HepG2 (cell line): ENCODE measurements around the gene HAUS5. TPM values are rescaled to one million over a fixed set of nuclear protein-coding genes. Genes with fewer than 3 reads are reported as not detected.

Experiments used
- ATAC-seq: fragments of 200-7000 bp; cut with Tn5 transposase; 3 replicates; pipeline ENCODE4 v1.9.1; 2020; ENCODE audit warnings: mild to moderate bottlenecking, moderate library complexity
- BruUV-seq: library from RNA; stranded (reverse); fragments of 400-500 nt; replicated peaks from 2 replicates; lab custom pipeline; 2021; lab: Mats Ljungman, UMichigan
- CTCF ChIA-PET: fragments of 300-600 bp; formaldehyde crosslinking; extraction: SDS; loops from one replicate; lab custom pipeline; 2021; ENCODE audit warnings: low total read pairs, inconsistent platforms, low intra/inter-chr PET ratio; lab: Yijun Ruan, JAX
- POLR2A ChIA-PET: fragments of 350-600 bp; sonication (Branson Sonifier 250); formaldehyde crosslinking; loops from one replicate; lab custom pipeline; 2020; ENCODE audit warnings: antibody characterized with exemption, inconsistent platforms; lab: Yijun Ruan, JAX
- DNase-seq: peaks from one replicate; pipeline ENCODE4 v3.0.0-alpha.2; 2015; ENCODE audit warnings: low spot score
- FAIRE-seq: peaks from 3 replicates; lab custom pipeline; 2011; peaks lifted over from hg19 to GRCh38; lab: Jason Lieb, UNC
- H2AFZ ChIP-seq: one replicate; pipeline ENCODE4 v1.6.1; 2011; ENCODE audit warnings: low read length, inconsistent platforms
- H3K27ac ChIP-seq: fragments of 300-600 bp; 3 replicates; pipeline ENCODE4 v1.8.0; 2011; ENCODE audit warnings: mixed run types, mild to moderate bottlenecking, mixed read lengths, low read length, inconsistent platforms; ENCODE audit not compliant: insufficient read depth; ENCODE audit errors: extremely low read length
- H3K27me3 ChIP-seq, 2 experiments: fragments of 200-600 bp in 1 of 2; 2 replicates in 1 of 2; 3 replicates in 1 of 2; pipeline versions ENCODE4 v1.6.0 to v1.8.0; 2011; ENCODE audit warnings: low read length in 2 of 2, mild to moderate bottlenecking in 2 of 2, moderate library complexity in 2 of 2, inconsistent platforms in 1 of 2; ENCODE audit not compliant: insufficient read depth in 2 of 2, control insufficient read depth in 1 of 2
- H3K36me3 ChIP-seq, 2 experiments: fragments of 200-600 bp in 1 of 2; replicated peaks in 1 of 2; 2 replicates in 1 of 2; 3 replicates in 1 of 2; pipeline versions ENCODE4 v1.5.1 to v1.8.0; 2011; ENCODE audit warnings: low read length in 2 of 2, inconsistent platforms in 1 of 2; ENCODE audit not compliant: insufficient read depth in 2 of 2, control insufficient read depth in 1 of 2
- H3K4me1 ChIP-seq: 2 replicates; pipeline ENCODE4 v1.5.1; 2012; ENCODE audit warnings: low read length, inconsistent platforms; ENCODE audit not compliant: insufficient read depth
- H3K4me2 ChIP-seq: 2 replicates; pipeline ENCODE4 v1.6.0; 2011; ENCODE audit warnings: low read depth, low read length, inconsistent platforms
- H3K4me3 ChIP-seq, 3 experiments: fragments of 200-600 bp in 1 of 3; sonication (generic), shearing (Covaris generic) in 1 of 3; replicated peaks in 1 of 3; 2 replicates each; pipeline ENCODE4 v1.5.1; 2011 to 2016; ENCODE audit warnings: low read length in 3 of 3, inconsistent platforms in 2 of 3, low read depth in 2 of 3, mild to moderate bottlenecking in 2 of 3, control low read depth in 1 of 3, mixed read lengths in 1 of 3; ENCODE audit not compliant: insufficient read depth in 1 of 3
- H3K79me2 ChIP-seq: one replicate; pipeline ENCODE4 v1.6.1; 2011; ENCODE audit warnings: low read length, inconsistent platforms; ENCODE audit not compliant: insufficient read depth
- H3K9ac ChIP-seq: 2 replicates; pipeline ENCODE4 v1.6.0; 2011; ENCODE audit warnings: mild to moderate bottlenecking, low read depth, low read length, inconsistent platforms; ENCODE audit not compliant: insufficient read depth
- H3K9me3 ChIP-seq: 2 replicates; pipeline ENCODE4 v1.5.1; 2012; ENCODE audit warnings: mild to moderate bottlenecking, low read length
- H4K20me1 ChIP-seq: 2 replicates; pipeline ENCODE4 v1.6.0; 2011; ENCODE audit warnings: inconsistent platforms, mild to moderate bottlenecking, low read length, moderate library complexity; ENCODE audit not compliant: insufficient read depth
- ATF1 ChIP-seq: IDR thresholded peaks from 2 replicates; pipeline ENCODE4 v1.6.1; 2016; ENCODE audit warnings: mild to moderate bottlenecking, control low read depth
- CEBPB ChIP-seq: IDR thresholded peaks from 2 replicates; pipeline ENCODE4 v1.6.1; 2011; ENCODE audit warnings: low read depth, low read length, improper control_type of control experiment, borderline replicate concordance
- CEBPG ChIP-seq: IDR thresholded peaks from 2 replicates; pipeline ENCODE4 v1.6.1; 2016
- HES4 ChIP-seq: sonication (generic); formaldehyde crosslinking; IDR thresholded peaks from 2 replicates; pipeline ENCODE4 v1.9.0; 2021; ENCODE audit warnings: mild to moderate bottlenecking, missing genetic modification reagents, borderline replicate concordance
- KDM3A ChIP-seq: IDR thresholded peaks from 2 replicates; pipeline ENCODE4 v1.6.1; 2018; ENCODE audit warnings: low read depth, missing compliant biosample characterization
- NAIF1 ChIP-seq: sonication (generic); formaldehyde crosslinking; IDR thresholded peaks from 2 replicates; pipeline ENCODE4 v1.5.0; 2020; ENCODE audit warnings: mild to moderate bottlenecking, missing genetic modification reagents, borderline replicate concordance
- POLR2AphosphoS2 ChIP-seq: IDR thresholded peaks from 2 replicates; pipeline ENCODE4 v1.6.1; 2011; ENCODE audit warnings: low read depth, low read length, improper control_type of control experiment
- PTBP1 ChIP-seq: fragments of 200-400 bp; formaldehyde crosslinking; IDR thresholded peaks from 2 replicates; pipeline ENCODE4 v1.6.1; 2018; ENCODE audit warnings: low read length, low read depth; ENCODE audit not compliant: poor library complexity, severe bottlenecking
- RAD51 ChIP-seq: fragments of 450-650 bp; IDR thresholded peaks from 2 replicates; pipeline ENCODE4 v1.6.1; 2016; ENCODE audit warnings: borderline replicate concordance
- RCOR2 ChIP-seq: IDR thresholded peaks from 2 replicates; pipeline ENCODE4 v1.6.1; 2016; ENCODE audit warnings: missing biosample characterization, missing genetic modification reagents
- SCMH1 ChIP-seq: sonication (generic); formaldehyde crosslinking; IDR thresholded peaks from 2 replicates; pipeline ENCODE4 v1.9.0; 2021; ENCODE audit warnings: missing genetic modification reagents, mild to moderate bottlenecking, borderline replicate concordance
- XBP1 ChIP-seq: sonication (generic); formaldehyde crosslinking; IDR thresholded peaks from 2 replicates; pipeline ENCODE4 v1.5.0; 2020; ENCODE audit warnings: missing genetic modification reagents
- ZMYM3 ChIP-seq: sonication (generic); formaldehyde crosslinking; IDR thresholded peaks from 2 replicates; pipeline ENCODE4 v1.5.1; 2020; ENCODE audit warnings: mild to moderate bottlenecking, missing genetic modification reagents
- ZNF460 ChIP-seq: sonication (generic); formaldehyde crosslinking; IDR thresholded peaks from 2 replicates; pipeline ENCODE4 v1.5.1; 2020; ENCODE audit warnings: missing genetic modification reagents, mild to moderate bottlenecking, borderline replicate concordance
- ZNF670 ChIP-seq: sonication (generic); formaldehyde crosslinking; IDR thresholded peaks from 2 replicates; pipeline ENCODE4 v1.8.0; 2022; ENCODE audit warnings: mild to moderate bottlenecking, missing genetic modification reagents, borderline replicate concordance
- ZNF772 ChIP-seq: sonication (generic); formaldehyde crosslinking; IDR thresholded peaks from 2 replicates; pipeline ENCODE4 v1.5.0; 2020; ENCODE audit warnings: mild to moderate bottlenecking, missing genetic modification reagents
- WGBS: methylation state at CpG from one replicate; pipeline ENCODE4 v1.1.6; 2017; ENCODE audit warnings: low lambda C conversion rate; 5-methylcytosine and 5-hydroxymethylcytosine counted together
- in situ Hi-C: cut with HindIII; loops from 2 replicates; pipeline ENCODE4 v1.10.0; 2017; ENCODE audit warnings: low pct_unique_long_range_greater_than_20kb; ENCODE audit not compliant: extremely low pct_ligation_motif_present
- intact Hi-C: fragments of 100-400 bp; cut with micrococcal nuclease; formaldehyde crosslinking; loops from one replicate; pipeline ENCODE4 v1.10.0; 2022; ENCODE audit not compliant: unreplicated experiment
- polyA plus RNA-seq, 8 experiments: library from polyadenylated mRNA; depleted of rRNA in 3 of 8; stranded (reverse) in 7 of 8; unstranded in 1 of 8; fragments of >200 nt; fragmentation: Illumina TruSeq in 4 of 8; extraction: Trizol in 4 of 8; gene quantifications; 2 replicates each; pipeline versions ENCODE4 v1.2.1 to v1.2.3, GENCODE V29; 2011 to 2016; ENCODE audit warnings: low read depth in 4 of 8, missing spikeins in 1 of 8, mixed read lengths in 1 of 8; ENCODE audit not compliant: insufficient read depth in 1 of 8
- total RNA-seq, 5 experiments: library from RNA; depleted of rRNA; stranded (reverse); fragments of >200 nt; fragmentation: Illumina TruSeq; extraction: Trizol; gene quantifications; 2 replicates each; pipeline ENCODE4 v1.2.3, GENCODE V29; 2016; ENCODE audit warnings: low read depth in 1 of 5
- TF ChIP-seq, protein P1 (sequence below): sonication (generic); formaldehyde crosslinking; conservative IDR thresholded peaks from 2 replicates; pipeline ENCODE4 v1.4.0; 2020; ENCODE audit warnings: mild to moderate bottlenecking, missing genetic modification reagents, moderate library complexity
- TF ChIP-seq, protein P2 (sequence below): sonication (generic); formaldehyde crosslinking; IDR thresholded peaks from 2 replicates; pipeline ENCODE4 v1.4.0; 2020; ENCODE audit warnings: low read depth, missing genetic modification reagents

HAUS5 gene
- total and polyA plus RNA-seq, 2 of the 13 experiments (the other 11 are each of a cell fraction or from before 2014, with no cell fraction given): 10.3 to 17.7 TPM

- H3K4me2 ChIP-seq: peak overlapping the region; percentile 97
- FAIRE-seq (no peak), DNase-seq (no peak), ATAC-seq (no peak)
- BruUV-seq: no TSS peak
- H3K4me1 ChIP-seq: peaks cover 63% of the 10 kb centered on the region
- in situ Hi-C loops: no loop called here
- peak overlapping the region; percentile 77 for H2AFZ ChIP-seq
- intact Hi-C loops: loop anchor here (10.0 kb wide), 1 partner anchor 91 kb away; no protein-coding TSS in a partner anchor
- H3K27ac ChIP-seq: peak overlapping the region; percentile 79
- H3K36me3 ChIP-seq: peaks cover under 1 to 6% of the 10 kb centered on the region in 2 experiments; a peak in 2 of 5 replicates
- peak overlapping the region; percentile 65 to 81 (median 66) for H3K4me3 ChIP-seq
- no peaks in the 10 kb centered on the region for H3K9me3 ChIP-seq
- peak overlapping the region; percentile 54 for H3K9ac ChIP-seq
- ChIA-PET CTCF (no interaction called here), POLR2A (interaction anchor here (4.8 kb wide), 1 partner anchor 15 kb away, joined by 44 read pairs; no protein-coding TSS in a partner anchor)
- H3K79me2 ChIP-seq: peaks cover 20% of the 10 kb centered on the region
- no peaks in the 10 kb centered on the region for H4K20me1 ChIP-seq
- no peaks in the 10 kb centered on the region; a peak in 1 of 5 replicates for H3K27me3 ChIP-seq
- 9% methylated on average over 7 of the region's 7 CpGs for WGBS
- TF ChIP-seq HES4 (CRISPR knock-in tag): no peak
- peak; percentile 95 for TF ChIP-seq ZNF460 (CRISPR knock-in tag)
- no peak for TF ChIP-seq ZNF670 (CRISPR knock-in tag)
- TF ChIP-seq NAIF1: no peak
- TF ChIP-seq ZNF772: no peak
- peak; percentile 28; the same call in 1 of the 2 replicates for TF ChIP-seq RCOR2
- no peak for TF ChIP-seq SCMH1 (CRISPR knock-in tag)
- TF ChIP-seq ATF1: no peak
- TF ChIP-seq POLR2AphosphoS2: no peak
- TF ChIP-seq CEBPG: peak; percentile 61
- TF ChIP-seq, protein P1, sequence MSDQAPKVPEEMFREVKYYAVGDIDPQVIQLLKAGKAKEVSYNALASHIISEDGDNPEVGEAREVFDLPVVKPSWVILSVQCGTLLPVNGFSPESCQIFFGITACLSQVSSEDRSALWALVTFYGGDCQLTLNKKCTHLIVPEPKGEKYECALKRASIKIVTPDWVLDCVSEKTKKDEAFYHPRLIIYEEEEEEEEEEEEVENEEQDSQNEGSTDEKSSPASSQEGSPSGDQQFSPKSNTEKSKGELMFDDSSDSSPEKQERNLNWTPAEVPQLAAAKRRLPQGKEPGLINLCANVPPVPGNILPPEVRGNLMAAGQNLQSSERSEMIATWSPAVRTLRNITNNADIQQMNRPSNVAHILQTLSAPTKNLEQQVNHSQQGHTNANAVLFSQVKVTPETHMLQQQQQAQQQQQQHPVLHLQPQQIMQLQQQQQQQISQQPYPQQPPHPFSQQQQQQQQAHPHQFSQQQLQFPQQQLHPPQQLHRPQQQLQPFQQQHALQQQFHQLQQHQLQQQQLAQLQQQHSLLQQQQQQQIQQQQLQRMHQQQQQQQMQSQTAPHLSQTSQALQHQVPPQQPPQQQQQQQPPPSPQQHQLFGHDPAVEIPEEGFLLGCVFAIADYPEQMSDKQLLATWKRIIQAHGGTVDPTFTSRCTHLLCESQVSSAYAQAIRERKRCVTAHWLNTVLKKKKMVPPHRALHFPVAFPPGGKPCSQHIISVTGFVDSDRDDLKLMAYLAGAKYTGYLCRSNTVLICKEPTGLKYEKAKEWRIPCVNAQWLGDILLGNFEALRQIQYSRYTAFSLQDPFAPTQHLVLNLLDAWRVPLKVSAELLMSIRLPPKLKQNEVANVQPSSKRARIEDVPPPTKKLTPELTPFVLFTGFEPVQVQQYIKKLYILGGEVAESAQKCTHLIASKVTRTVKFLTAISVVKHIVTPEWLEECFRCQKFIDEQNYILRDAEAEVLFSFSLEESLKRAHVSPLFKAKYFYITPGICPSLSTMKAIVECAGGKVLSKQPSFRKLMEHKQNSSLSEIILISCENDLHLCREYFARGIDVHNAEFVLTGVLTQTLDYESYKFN (CRISPR knock-in tag): 0 out of 2 replicates have a peak, but pooled peaks have one; percentile 32
- TF ChIP-seq, protein P2, sequence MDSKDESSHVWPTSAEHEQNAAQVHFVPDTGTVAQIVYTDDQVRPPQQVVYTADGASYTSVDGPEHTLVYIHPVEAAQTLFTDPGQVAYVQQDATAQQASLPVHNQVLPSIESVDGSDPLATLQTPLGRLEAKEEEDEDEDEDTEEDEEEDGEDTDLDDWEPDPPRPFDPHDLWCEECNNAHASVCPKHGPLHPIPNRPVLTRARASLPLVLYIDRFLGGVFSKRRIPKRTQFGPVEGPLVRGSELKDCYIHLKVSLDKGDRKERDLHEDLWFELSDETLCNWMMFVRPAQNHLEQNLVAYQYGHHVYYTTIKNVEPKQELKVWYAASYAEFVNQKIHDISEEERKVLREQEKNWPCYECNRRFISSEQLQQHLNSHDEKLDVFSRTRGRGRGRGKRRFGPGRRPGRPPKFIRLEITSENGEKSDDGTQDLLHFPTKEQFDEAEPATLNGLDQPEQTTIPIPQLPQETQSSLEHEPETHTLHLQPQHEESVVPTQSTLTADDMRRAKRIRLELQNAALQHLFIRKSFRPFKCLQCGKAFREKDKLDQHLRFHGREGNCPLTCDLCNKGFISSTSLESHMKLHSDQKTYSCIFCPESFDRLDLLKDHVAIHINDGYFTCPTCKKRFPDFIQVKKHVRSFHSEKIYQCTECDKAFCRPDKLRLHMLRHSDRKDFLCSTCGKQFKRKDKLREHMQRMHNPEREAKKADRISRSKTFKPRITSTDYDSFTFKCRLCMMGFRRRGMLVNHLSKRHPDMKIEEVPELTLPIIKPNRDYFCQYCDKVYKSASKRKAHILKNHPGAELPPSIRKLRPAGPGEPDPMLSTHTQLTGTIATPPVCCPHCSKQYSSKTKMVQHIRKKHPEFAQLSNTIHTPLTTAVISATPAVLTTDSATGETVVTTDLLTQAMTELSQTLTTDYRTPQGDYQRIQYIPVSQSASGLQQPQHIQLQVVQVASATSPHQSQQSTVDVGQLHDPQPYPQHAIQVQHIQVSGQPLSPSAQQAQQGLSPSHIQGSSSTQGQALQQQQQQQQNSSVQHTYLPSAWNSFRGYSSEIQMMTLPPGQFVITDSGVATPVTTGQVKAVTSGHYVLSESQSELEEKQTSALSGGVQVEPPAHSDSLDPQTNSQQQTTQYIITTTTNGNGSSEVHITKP (CRISPR knock-in tag): no peak
- peak; percentile 50; the same call in 1 of the 2 replicates for TF ChIP-seq CEBPB
- peak; percentile 83 for TF ChIP-seq ZMYM3 (CRISPR knock-in tag)
- no peak for TF ChIP-seq KDM3A
- no peak for TF ChIP-seq XBP1 (CRISPR knock-in tag)
- TF ChIP-seq PTBP1: no peak
- TF ChIP-seq RAD51: no peak
Observed at GRCh38 chr19:35645680-35646511, 33.4 kb downstream of the HAUS5 start.
